DMS53 treated with DMSO at 0.1 percent for 48 hours (cell line): ENCODE data around the gene DGCR6L.
"Not testable (repeated sequence)": the region's sequence is repeated elsewhere in the genome, so short reads cannot be mapped to it uniquely, and the experiment has no call there.

Experiments used
- DNase-seq: peaks from one replicate; lab custom pipeline; 2025; ENCODE audit not compliant: unreplicated experiment; lab: John Stamatoyannopoulos, UW

The DGCR6L gene

GRCh38 chr22:20325996-20326395 is 6.1 kb upstream of the DGCR6L start:
- DNase-seq = not testable (repeated sequence)

- no peak for DNase-seq
Measured at GRCh38 chr22:20324139-20324516, 4.3 kb upstream of the DGCR6L start.

- not testable (repeated sequence) for DNase-seq
Measured at GRCh38 chr22:20321552-20322211, 1.8 kb upstream of the DGCR6L start.

DNA sequence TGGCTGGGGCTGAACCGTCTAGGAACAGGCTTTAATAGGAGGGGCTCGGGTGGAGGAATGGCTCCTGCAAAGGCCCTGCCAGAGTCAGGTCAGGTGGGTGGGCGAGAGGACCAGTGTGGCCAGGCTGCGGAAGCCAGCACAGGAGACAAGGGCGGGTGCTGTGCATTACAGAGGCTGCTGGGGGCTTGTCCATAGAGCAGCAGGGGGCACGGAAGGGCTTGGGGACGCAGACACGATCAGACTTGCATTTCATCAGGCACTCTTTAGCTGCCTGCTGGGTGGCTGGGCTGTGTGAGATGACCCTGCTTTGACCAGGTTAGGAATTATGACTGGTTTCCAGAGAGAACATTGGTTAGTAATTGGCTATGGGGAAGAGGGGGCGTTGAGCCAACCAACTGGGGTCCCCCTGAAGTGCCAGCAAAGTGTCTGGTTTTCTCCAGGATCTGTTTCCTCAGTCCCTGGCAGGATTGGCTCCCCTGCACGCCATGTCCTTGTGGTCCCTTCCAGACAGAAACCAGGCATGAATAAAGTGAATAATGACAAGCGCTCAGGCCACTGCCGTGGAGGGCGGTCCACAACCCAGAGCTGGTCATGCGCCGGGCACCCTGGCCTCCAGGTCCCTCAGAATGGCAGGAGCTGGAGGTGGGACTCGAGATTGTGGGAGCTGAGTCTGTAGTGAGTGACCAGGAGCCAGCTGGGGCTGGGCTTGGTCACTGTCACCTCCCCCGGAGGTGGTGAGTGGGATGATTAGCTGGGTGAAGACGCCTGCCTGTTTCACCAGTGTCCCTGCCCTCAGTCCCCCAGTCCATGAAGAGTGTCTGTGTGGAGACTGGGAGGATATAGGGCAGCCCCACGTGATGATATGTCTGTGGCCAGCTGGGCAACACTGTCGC is 1.0 kb upstream of the DGCR6L start:
- not testable (repeated sequence) for DNase-seq

DNA sequence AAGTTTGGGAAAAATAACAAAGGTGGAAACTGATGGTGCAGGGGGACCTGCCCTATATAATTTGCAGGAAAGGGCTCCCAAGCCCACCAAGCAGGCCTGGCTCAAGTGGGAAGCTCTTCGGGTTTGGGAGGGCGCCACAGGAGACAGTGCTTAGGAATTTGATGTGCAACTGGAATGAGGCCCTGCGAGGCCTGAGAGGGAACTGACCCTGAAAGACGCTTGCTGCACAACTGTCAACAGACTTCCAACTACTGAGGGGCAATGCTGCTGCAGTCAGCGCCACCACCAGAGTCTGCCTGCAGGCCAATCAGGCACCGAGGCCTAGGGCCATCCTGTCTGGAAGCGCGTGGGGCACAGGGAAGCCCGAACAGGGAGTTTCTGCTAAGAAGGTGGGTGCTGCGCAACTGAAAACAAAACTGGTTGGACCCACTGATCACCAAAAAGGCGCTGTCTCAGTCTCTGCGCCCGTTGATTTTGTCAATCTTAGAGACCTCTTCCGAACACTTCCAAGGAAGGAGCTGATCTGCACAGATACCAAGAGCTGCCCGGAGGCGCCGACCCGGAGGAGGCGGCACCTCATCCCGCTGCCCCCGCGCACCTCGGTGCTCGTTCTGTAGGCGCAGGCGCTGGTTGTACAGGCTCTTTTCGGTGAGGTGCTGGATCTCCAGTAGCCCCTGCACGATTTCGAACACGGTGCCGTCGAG is 667 bp downstream of the DGCR6L start:
- DNase-seq = no peak

GRCh38 chr22:20318043-20318688 is 1.7 kb downstream of the DGCR6L start:
- DNase-seq = not testable (repeated sequence)

- DNase-seq = not testable (repeated sequence)
Measured at GRCh38 chr22:20317402-20318042, 2.3 kb downstream of the DGCR6L start.

DNA sequence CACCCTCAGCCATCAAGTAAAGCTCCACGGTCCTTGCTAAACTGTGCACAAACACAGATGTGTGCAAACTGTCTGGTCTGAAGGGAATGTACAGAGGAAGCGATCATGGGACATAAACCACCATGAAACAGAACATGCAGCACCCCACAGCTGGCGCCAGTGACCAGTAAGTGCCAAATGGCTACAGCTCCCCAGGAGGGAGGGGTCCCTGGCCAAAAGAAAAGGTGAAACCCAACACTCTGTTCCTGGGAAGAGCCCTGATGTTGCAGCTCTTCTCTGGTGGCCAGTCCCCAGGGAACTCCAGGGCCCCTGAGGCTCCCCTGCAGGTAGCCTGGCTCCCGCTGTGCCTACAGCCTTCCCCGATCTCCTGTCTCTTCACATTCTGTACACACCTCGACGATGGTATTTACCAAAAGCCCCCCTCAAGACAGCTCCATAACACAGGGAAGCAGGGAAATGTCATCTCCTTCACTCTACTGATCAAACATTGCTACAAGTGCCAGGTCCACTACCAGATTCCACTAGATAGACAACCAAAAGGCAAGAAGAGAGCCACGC is 2.9 kb downstream of the DGCR6L start:
- no peak for DNase-seq

DNA sequence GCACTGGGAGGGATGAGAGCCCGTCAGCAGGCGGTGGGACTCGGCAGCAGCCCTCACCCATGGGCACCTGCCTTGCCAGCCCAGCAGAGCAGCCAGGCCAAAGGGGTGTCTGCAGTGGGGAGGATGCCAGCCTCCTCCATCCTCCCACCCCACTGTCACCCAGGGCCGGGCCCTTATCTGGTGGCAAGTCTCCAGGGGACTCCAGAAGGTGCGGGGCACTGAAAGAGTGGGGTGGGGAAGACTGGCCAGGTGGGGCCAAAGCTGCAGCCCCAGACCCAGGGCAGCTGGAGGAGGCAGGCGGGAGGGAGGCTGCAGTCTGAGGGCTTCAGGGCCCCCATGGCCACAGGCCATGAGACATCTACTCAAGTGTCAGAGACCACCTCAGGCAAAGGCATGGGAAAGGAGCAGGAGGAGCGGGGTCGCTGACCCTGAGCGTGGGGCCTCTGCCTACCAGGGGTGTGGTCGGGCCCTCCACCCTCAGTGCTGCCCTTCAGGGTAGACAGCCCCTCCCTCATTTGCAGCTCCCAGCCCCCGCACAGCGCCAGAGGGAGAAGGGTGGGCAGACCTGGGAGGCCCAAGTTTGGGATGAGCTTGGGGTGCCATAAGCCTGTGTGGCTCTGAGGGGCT is 3.5 kb downstream of the DGCR6L start:
- DNase-seq = no peak

DNA sequence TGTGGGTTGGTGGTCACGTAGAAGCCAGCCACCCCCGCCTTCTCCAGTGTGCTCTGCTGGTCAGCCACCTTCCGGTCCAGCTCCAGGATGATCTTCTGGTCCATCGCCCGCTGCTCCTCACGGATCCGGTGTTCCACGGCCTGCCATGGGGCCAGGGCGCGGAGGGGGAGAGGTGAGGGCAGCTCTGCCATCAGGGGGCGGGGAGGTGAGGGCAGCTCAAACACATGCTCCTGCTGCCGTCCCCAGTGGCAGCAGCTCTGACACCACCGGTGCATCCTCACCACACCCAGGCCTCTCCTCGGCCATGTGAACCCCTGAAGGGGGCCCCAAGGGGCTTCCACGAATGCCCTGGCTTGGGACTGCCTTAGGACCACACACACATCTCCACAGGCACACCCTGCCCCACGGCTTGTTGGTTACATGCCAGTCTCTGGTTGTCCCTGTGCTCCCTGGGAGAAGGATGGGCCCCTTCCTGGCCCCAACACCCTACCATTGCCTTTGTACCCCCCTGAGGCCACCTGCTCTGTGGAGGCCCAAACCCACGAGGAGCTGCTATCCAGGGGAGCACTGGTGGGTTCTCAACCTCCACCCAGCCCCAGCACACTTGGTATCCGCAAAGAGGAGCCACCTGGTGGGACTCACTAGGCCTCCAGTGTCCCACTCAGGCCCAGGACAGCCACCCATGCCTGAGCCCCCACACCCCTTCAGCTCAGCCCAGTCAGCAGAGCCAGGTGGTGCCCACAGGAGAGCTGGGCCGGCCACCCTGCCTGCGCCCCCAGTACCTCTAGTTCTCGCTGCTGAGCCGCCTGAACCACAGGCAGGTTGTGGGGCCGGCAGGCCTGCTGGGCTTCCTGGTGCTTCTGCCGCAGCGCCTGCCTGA is 4.3 kb downstream of the DGCR6L start:
- DNase-seq = no peak

- not testable (repeated sequence) for DNase-seq
Measured at GRCh38 chr22:20314741-20315336, 5.0 kb downstream of the DGCR6L start.

GRCh38 chr22:20314206-20314605 is 5.7 kb downstream of the DGCR6L start:
- not testable (repeated sequence) for DNase-seq

DNA sequence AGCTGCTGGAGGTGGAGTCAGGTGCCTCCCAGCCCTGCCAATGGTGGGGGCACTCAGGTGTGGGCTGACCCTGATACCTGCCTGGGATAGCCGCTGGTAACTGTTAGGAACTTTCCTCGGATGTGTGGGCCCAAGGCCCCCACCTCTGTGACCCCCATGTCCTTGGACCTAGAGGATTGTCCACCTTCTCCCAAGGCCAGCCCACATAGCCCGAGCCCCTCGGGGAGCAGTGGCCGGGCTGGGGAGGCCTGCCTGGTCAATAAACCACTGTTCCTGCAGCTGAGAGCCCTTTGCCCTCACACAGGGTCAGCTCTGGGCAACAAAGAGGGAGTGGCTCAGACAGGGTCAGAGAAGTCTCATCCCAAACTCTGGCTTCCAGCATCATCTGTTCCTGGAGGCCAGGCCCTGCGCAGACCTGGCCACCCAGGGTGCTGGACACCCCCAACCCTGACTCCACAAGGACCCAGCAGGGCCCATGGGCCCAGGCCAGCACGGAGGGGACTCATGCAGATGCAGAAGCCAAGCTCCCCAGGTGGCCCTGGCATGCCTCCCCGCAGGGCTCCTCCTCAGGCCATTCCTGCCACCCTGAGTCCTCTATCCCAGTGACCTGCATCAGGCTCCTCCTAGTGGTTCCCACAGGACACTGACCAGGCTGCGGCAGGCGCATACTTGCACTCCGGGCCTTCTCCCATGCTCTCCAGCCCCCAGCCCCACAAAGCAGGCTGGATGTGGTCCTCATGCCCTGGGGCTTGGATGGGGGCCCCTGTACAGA is 6.4 kb downstream of the DGCR6L start:
- DNase-seq = not testable (repeated sequence)

DNA sequence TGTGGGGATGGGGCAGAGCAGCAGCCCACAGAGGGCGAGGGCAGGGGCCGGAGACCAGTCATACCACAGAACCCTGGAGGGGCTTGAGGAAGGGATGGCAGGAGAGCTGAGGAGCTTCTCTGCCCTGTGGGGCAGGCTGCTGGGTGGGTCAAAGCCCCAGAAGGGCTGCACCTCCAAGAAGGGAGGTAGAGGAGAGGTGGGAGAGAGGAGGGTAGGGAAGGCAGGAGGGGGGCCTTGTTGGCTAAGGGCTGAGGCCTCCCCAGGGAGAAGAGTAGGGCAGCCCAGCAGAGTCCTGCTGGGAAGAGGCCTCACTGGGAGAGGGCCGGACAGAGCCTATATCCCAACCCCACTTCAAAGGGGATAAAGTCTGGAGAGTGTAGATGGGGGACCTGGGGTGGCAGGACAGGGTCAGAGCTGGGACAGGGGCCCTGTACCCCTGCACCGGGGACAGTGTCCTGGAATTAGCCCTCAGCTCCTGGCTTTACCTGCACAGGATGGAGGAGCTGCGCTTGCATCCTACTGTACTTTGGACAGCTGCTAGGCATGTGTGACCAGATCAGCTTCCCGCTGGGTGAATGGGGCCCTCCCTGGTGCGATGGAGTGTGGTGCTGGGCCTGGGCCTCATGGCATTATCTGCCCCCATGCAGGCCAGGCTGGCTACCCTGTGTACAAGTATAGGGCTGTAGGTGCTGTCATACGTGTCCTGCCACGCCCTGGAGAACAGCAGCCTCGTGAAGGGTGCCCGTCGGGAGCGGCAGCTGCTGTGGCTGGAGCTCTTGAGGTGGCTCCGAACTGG is 7.3 kb downstream of the DGCR6L start:
- DNase-seq = no peak

GRCh38 chr22:20311249-20312062 is 8.4 kb downstream of the DGCR6L start:
- not testable (repeated sequence) for DNase-seq

DNA sequence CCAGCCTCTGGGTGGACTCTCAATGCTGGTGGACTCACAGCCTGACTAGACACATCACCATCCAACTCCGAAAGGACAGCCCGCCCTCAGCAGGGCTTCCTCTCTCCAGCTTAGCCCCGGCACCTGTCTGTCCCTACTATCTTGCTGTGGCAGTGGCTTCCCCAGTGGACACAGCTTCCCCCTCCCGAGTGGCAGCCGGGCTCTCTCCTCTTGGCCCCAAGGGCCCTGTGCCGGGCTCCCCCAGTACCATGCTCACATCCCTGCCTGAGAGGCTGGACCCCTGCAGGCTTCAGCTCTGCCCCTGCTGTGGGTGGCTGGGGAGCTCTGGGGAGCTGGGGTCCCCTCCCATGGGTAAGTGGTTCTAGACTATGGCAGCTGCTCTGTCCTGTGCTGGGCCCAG is 9.1 kb downstream of the DGCR6L start:
- DNase-seq = not testable (repeated sequence)
